ENCODE data around the gene TPRA1. TPM values are rescaled to one million over a fixed set of nuclear protein-coding genes. Genes with fewer than 3 reads are reported as not detected.

Gene TPRA1
- total and polyA plus RNA-seq, 2 of the 4 experiments (the other 2 are of a cell fraction) = 17.9 to 40.1 TPM

- TF ChIP-seq, protein P1, sequence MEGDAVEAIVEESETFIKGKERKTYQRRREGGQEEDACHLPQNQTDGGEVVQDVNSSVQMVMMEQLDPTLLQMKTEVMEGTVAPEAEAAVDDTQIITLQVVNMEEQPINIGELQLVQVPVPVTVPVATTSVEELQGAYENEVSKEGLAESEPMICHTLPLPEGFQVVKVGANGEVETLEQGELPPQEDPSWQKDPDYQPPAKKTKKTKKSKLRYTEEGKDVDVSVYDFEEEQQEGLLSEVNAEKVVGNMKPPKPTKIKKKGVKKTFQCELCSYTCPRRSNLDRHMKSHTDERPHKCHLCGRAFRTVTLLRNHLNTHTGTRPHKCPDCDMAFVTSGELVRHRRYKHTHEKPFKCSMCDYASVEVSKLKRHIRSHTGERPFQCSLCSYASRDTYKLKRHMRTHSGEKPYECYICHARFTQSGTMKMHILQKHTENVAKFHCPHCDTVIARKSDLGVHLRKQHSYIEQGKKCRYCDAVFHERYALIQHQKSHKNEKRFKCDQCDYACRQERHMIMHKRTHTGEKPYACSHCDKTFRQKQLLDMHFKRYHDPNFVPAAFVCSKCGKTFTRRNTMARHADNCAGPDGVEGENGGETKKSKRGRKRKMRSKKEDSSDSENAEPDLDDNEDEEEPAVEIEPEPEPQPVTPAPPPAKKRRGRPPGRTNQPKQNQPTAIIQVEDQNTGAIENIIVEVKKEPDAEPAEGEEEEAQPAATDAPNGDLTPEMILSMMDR (conservative IDR thresholded peaks at IDR 0.05; ENCODE audit: low read depth, low read length) = no peak
- TF ChIP-seq NFE2L2 (IDR thresholded peaks at IDR 0.05; ENCODE audit: low read depth, low read length) (no peak), RCOR1 (IDR thresholded peaks at IDR 0.05; ENCODE audit: insufficient replicate concordance, low read length) (no peak), POLR2A (IDR thresholded peaks at IDR 0.05; ENCODE audit: low read depth, low read length) (no peak), MXI1 (IDR thresholded peaks at IDR 0.05; ENCODE audit: borderline replicate concordance, low read depth, low read length) (no peak), CHD1 (IDR thresholded peaks at IDR 0.05; ENCODE audit: low read depth, low read length) (no peak), MAFK (IDR thresholded peaks at IDR 0.05; ENCODE audit: low read depth, low read length) (no peak), SMC3 (IDR thresholded peaks at IDR 0.05; ENCODE audit: low read depth, low read length) (no peak), RFX5 (IDR thresholded peaks at IDR 0.05; ENCODE audit: low read depth, low read length) (no peak), BHLHE40 (IDR thresholded peaks at IDR 0.05; ENCODE audit: low read depth, low read length) (no peak), MAZ (IDR thresholded peaks at IDR 0.05; ENCODE audit: borderline replicate concordance, low read depth, low read length) (no peak), FOS (IDR thresholded peaks at IDR 0.05; ENCODE audit: low read depth, low read length) (no peak), CEBPB (IDR thresholded peaks at IDR 0.05; ENCODE audit: low read depth, low read length) (no peak), RAD21 (IDR thresholded peaks at IDR 0.05; ENCODE audit: low read length) (no peak)
- TF ChIP-seq, protein P2, sequence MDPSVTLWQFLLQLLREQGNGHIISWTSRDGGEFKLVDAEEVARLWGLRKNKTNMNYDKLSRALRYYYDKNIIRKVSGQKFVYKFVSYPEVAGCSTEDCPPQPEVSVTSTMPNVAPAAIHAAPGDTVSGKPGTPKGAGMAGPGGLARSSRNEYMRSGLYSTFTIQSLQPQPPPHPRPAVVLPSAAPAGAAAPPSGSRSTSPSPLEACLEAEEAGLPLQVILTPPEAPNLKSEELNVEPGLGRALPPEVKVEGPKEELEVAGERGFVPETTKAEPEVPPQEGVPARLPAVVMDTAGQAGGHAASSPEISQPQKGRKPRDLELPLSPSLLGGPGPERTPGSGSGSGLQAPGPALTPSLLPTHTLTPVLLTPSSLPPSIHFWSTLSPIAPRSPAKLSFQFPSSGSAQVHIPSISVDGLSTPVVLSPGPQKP (IDR thresholded peaks at IDR 0.05; ENCODE audit: borderline replicate concordance, low read depth, low read length) = no peak
- TF ChIP-seq, protein P3, sequence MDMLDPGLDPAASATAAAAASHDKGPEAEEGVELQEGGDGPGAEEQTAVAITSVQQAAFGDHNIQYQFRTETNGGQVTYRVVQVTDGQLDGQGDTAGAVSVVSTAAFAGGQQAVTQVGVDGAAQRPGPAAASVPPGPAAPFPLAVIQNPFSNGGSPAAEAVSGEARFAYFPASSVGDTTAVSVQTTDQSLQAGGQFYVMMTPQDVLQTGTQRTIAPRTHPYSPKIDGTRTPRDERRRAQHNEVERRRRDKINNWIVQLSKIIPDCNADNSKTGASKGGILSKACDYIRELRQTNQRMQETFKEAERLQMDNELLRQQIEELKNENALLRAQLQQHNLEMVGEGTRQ (IDR thresholded peaks at IDR 0.05; ENCODE audit: low read depth, low read length) = no peak
- no peak overlapping the region for H3K23ac ChIP-seq (ENCODE audit: low read depth, low read length)
- H2AFZ ChIP-seq (replicated peaks; ENCODE audit: low read length, poor library complexity) = no peak overlapping the region
- H4K5ac ChIP-seq (ENCODE audit: low read depth, low read length) = no peak overlapping the region
- no peak overlapping the region for H3K4me3 ChIP-seq (ENCODE audit: insufficient read depth, low read depth, low read length)
- H2BK120ac ChIP-seq (ENCODE audit: low read depth, low read length) = no peak overlapping the region
- H3K36me3 ChIP-seq (ENCODE audit: control insufficient read depth, insufficient read depth, low read length) = peaks cover 32% of the 10 kb centered on the region
- no peak overlapping the region for H3K56ac ChIP-seq (ENCODE audit: extremely low read depth, insufficient read depth, low read length)
- no peak overlapping the region for H3K4me2 ChIP-seq (ENCODE audit: low read depth, low read length)
- H4K20me1 ChIP-seq (ENCODE audit: insufficient read depth, low read length) = peaks cover 81% of the 10 kb centered on the region
- no peak overlapping the region for H2BK15ac ChIP-seq (ENCODE audit: low read depth, low read length)
- no peak overlapping the region for H3K9ac ChIP-seq (ENCODE audit: low read depth, low read length)
- no peak overlapping the region for H3K4ac ChIP-seq (ENCODE audit: low read depth, low read length)
- no peak overlapping the region for H3K14ac ChIP-seq (replicated peaks; ENCODE audit: low read depth, low read length)
- H2BK5ac ChIP-seq (ENCODE audit: low read depth, low read length, poor library complexity, severe bottlenecking) = no peak overlapping the region
- 100% methylated on average over 5 of the region's 11 CpGs; no CpG with 5 or more reads in 1 of the 2 experiments for WGBS, 2 experiments (ENCODE audit: extremely low coverage in 2 of 2, insufficient read length in 1 of 2)
- no peak overlapping the region for H2AK5ac ChIP-seq (ENCODE audit: low read depth, low read length)
- CTCF ChIA-PET = no interaction called here
- BruUV-seq (replicated peaks) = no TSS peak
- no peak overlapping the region for H4K8ac ChIP-seq (ENCODE audit: low read depth in 2 of 2, low read length in 2 of 2)
- in situ Hi-C loops (cut with MboI; ENCODE audit: low sequenced_read_pairs) (no loop called here), intact Hi-C loops (cut with micrococcal nuclease) (no loop called here), dilution Hi-C loops (cut with HindIII; ENCODE audit: low sequenced_read_pairs, unreplicated experiment) (no loop called here)
- peaks cover 43 to 69% of the 10 kb centered on the region in 2 experiments for H3K79me1 ChIP-seq (ENCODE audit: low read depth in 1 of 2, low read length in 2 of 2)
- peak overlapping the region; percentile 42 for H2AK9ac ChIP-seq (replicated peaks; ENCODE audit: low read depth, low read length, poor library complexity)
- POLR2A ChIA-PET (ENCODE audit: unreplicated experiment) = no interaction called here
- no peak overlapping the region for H3K27ac ChIP-seq (ENCODE audit: insufficient read depth, low read length)
- no peak overlapping the region for H2BK20ac ChIP-seq (ENCODE audit: low read depth, low read length)
- DNase-seq = no peak
- ATAC-seq (ENCODE audit: low read depth) = no peak
- no peak overlapping the region for H3K18ac ChIP-seq (ENCODE audit: low read depth, low read length)
- peaks cover 18% of the 10 kb centered on the region for H3K9me1 ChIP-seq (ENCODE audit: insufficient read depth, low read length)
- no peaks in the 10 kb centered on the region for H3K9me3 ChIP-seq (ENCODE audit: control insufficient read depth, insufficient read depth, low read length)
- H3K27me3 ChIP-seq (ENCODE audit: control insufficient read depth, insufficient read depth, low read length) = no peaks in the 10 kb centered on the region
- no peak overlapping the region for H4K91ac ChIP-seq (ENCODE audit: insufficient read depth, low read depth, low read length)
- H3K4me1 ChIP-seq (ENCODE audit: control insufficient read depth, insufficient read depth, low read length) = peaks cover 4% of the 10 kb centered on the region
Observed at GRCh38 chr3:127580327-127581060, 10.0 kb downstream of the TPRA1 start.
